ENCODE data around the gene RET.

- peak; percentile 80 for TF ChIP-seq CTCF (IDR thresholded peaks at IDR 0.05; ENCODE audit: low read depth, low read length, poor library complexity, severe bottlenecking)
- no peak for TF ChIP-seq EZH2phosphoT487 (IDR thresholded peaks at IDR 0.05; ENCODE audit: borderline replicate concordance, low read length)
These were observed 2.1 kb downstream of the RET start for GRCh38 chr10:43078986-43079273.

Measured in DOHH2 (cell line).